ENCODE results near the gene PARD3. TPM values are rescaled to one million over a fixed set of nuclear protein-coding genes. Genes with fewer than 3 reads are reported as not detected.

PARD3 gene
- total RNA-seq, 1 experiment from 2014 or later = 46.3 TPM

DNA sequence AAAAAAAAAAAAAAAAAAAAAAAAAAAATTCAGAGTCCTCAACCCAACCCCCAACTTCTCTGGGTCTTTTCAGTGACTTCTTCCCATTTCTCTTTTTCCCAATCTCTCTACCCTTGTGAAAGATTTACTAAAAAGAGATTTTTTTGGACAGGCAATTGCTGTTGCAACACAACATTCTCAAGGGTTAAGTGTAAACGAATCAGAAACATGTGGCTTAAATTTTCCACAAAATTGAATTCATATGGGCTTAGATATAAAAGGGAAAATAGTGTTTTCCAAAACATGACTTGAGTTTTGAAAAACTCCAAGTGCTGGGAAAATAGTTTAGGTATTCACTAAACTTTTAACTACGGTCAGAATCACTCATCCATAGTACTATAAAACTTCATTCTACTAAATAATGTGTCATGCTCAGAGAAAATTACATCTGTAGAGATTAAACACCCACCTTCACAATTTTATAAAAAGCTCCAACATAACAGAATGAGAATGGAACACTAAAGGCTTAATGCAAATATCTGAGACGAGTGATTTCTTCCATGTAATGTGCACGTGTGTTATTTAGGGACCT is 643.1 kb downstream of the PARD3 start:
- no peak overlapping the region for H3K4me2 ChIP-seq (ENCODE audit: low read length)
- DNase-seq (ENCODE audit: low read depth, low spot score) = no peak
- RAD21 ChIA-PET (ENCODE audit: low non-redundant PET in 1 of 2, low total read pairs in 2 of 2, uncharacterized antibody in 2 of 2, unreplicated experiment in 2 of 2) = no interaction called here

More for the DNA sequence above, 643.1 kb downstream of the PARD3 start:
- H3K27ac ChIP-seq (ENCODE audit: low read depth, low read length) = no peak overlapping the region
- H3K27me3 ChIP-seq (ENCODE audit: insufficient read depth, low read length) = no peaks in the 10 kb centered on the region
- no peaks in the 10 kb centered on the region for H3K79me2 ChIP-seq (ENCODE audit: insufficient read depth, low read length)
- no peak overlapping the region for H2AFZ ChIP-seq (ENCODE audit: low read depth, low read length, poor library complexity, severe bottlenecking)
- H3K4me1 ChIP-seq (ENCODE audit: control insufficient read depth in 1 of 2, insufficient read depth in 2 of 2, low read length in 2 of 2) = no peaks in the 10 kb centered on the region
- no peaks in the 10 kb centered on the region for H3K9me2 ChIP-seq (ENCODE audit: insufficient read depth)
- POLR2A ChIA-PET = no interaction called here
- no peak for TF ChIP-seq POLR2A (IDR thresholded peaks at IDR 0.05; ENCODE audit: borderline replicate concordance, extremely low read depth, insufficient read depth, insufficient read length)
- TF ChIP-seq EZH2phosphoT487 (IDR thresholded peaks at IDR 0.05; ENCODE audit: borderline replicate concordance) = no peak
- TF ChIP-seq EZH2 (IDR thresholded peaks at IDR 0.05) = no peak
- TF ChIP-seq, protein P1, sequence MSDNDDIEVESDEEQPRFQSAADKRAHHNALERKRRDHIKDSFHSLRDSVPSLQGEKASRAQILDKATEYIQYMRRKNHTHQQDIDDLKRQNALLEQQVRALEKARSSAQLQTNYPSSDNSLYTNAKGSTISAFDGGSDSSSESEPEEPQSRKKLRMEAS (IDR thresholded peaks at IDR 0.05) = no peak
- TF ChIP-seq SP1 (IDR thresholded peaks at IDR 0.05; ENCODE audit: low read depth) = no peak
- TF ChIP-seq ZNF274 (IDR thresholded peaks at IDR 0.05; ENCODE audit: low read depth, low read length) = no peak
- TF ChIP-seq SIN3A (IDR thresholded peaks at IDR 0.05; ENCODE audit: low read depth) = no peak
- TF ChIP-seq YY1 (IDR thresholded peaks at IDR 0.05; ENCODE audit: extremely low read depth, insufficient replicate concordance, low read depth, low read length) = no peak
- TF ChIP-seq SRF (IDR thresholded peaks at IDR 0.05; ENCODE audit: low read depth) = no peak
- TF ChIP-seq, protein P2, sequence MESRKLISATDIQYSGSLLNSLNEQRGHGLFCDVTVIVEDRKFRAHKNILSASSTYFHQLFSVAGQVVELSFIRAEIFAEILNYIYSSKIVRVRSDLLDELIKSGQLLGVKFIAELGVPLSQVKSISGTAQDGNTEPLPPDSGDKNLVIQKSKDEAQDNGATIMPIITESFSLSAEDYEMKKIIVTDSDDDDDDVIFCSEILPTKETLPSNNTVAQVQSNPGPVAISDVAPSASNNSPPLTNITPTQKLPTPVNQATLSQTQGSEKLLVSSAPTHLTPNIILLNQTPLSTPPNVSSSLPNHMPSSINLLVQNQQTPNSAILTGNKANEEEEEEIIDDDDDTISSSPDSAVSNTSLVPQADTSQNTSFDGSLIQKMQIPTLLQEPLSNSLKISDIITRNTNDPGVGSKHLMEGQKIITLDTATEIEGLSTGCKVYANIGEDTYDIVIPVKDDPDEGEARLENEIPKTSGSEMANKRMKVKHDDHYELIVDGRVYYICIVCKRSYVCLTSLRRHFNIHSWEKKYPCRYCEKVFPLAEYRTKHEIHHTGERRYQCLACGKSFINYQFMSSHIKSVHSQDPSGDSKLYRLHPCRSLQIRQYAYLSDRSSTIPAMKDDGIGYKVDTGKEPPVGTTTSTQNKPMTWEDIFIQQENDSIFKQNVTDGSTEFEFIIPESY (IDR thresholded peaks at IDR 0.05; ENCODE audit: extremely low read depth, insufficient replicate concordance, low read length) = no peak
- no peak for TF ChIP-seq TCF7L2 (IDR thresholded peaks at IDR 0.05; ENCODE audit: borderline replicate concordance, extremely low read depth, insufficient read depth, insufficient read length)
- no peak for TF ChIP-seq EGR1 (IDR thresholded peaks at IDR 0.05; ENCODE audit: low read depth)
- TF ChIP-seq RAD21 (IDR thresholded peaks at IDR 0.05; ENCODE audit: low read depth) = no peak
- TF ChIP-seq, protein P3, sequence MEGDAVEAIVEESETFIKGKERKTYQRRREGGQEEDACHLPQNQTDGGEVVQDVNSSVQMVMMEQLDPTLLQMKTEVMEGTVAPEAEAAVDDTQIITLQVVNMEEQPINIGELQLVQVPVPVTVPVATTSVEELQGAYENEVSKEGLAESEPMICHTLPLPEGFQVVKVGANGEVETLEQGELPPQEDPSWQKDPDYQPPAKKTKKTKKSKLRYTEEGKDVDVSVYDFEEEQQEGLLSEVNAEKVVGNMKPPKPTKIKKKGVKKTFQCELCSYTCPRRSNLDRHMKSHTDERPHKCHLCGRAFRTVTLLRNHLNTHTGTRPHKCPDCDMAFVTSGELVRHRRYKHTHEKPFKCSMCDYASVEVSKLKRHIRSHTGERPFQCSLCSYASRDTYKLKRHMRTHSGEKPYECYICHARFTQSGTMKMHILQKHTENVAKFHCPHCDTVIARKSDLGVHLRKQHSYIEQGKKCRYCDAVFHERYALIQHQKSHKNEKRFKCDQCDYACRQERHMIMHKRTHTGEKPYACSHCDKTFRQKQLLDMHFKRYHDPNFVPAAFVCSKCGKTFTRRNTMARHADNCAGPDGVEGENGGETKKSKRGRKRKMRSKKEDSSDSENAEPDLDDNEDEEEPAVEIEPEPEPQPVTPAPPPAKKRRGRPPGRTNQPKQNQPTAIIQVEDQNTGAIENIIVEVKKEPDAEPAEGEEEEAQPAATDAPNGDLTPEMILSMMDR (IDR thresholded peaks at IDR 0.05 in 2 of 3, conservative IDR thresholded peaks at IDR 0.05 in 1 of 3; ENCODE audit: borderline replicate concordance in 1 of 3, insufficient read depth in 1 of 3, low read depth in 2 of 3, low read length in 2 of 3) = no peak
- TF ChIP-seq, protein P4, sequence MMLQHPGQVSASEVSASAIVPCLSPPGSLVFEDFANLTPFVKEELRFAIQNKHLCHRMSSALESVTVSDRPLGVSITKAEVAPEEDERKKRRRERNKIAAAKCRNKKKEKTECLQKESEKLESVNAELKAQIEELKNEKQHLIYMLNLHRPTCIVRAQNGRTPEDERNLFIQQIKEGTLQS (IDR thresholded peaks at IDR 0.05) = no peak
- no peak for TF ChIP-seq FOSL1 (IDR thresholded peaks at IDR 0.05; ENCODE audit: low read depth)
- TF ChIP-seq, protein P5, sequence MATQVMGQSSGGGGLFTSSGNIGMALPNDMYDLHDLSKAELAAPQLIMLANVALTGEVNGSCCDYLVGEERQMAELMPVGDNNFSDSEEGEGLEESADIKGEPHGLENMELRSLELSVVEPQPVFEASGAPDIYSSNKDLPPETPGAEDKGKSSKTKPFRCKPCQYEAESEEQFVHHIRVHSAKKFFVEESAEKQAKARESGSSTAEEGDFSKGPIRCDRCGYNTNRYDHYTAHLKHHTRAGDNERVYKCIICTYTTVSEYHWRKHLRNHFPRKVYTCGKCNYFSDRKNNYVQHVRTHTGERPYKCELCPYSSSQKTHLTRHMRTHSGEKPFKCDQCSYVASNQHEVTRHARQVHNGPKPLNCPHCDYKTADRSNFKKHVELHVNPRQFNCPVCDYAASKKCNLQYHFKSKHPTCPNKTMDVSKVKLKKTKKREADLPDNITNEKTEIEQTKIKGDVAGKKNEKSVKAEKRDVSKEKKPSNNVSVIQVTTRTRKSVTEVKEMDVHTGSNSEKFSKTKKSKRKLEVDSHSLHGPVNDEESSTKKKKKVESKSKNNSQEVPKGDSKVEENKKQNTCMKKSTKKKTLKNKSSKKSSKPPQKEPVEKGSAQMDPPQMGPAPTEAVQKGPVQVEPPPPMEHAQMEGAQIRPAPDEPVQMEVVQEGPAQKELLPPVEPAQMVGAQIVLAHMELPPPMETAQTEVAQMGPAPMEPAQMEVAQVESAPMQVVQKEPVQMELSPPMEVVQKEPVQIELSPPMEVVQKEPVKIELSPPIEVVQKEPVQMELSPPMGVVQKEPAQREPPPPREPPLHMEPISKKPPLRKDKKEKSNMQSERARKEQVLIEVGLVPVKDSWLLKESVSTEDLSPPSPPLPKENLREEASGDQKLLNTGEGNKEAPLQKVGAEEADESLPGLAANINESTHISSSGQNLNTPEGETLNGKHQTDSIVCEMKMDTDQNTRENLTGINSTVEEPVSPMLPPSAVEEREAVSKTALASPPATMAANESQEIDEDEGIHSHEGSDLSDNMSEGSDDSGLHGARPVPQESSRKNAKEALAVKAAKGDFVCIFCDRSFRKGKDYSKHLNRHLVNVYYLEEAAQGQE (IDR thresholded peaks at IDR 0.05; ENCODE audit: low read depth) = no peak
- TF ChIP-seq JUND (IDR thresholded peaks at IDR 0.05) = no peak
- intact Hi-C loops (cut with micrococcal nuclease) = no loop called here
- no TSS peak for BruUV-seq (replicated peaks)
- H4K20me1 ChIP-seq (ENCODE audit: insufficient read depth) = no peaks in the 10 kb centered on the region
- no peak for ATAC-seq
- CTCF ChIA-PET = no interaction called here
- H3K4me3 ChIP-seq (replicated peaks in 1 of 2; ENCODE audit: low read depth in 1 of 2, low read length in 2 of 2) = no peak overlapping the region
- no peaks in the 10 kb centered on the region for H3K9me3 ChIP-seq (ENCODE audit: control insufficient read depth in 1 of 2, insufficient read depth in 1 of 2, low read depth in 1 of 2, low read length in 2 of 2)
- H3K9ac ChIP-seq (ENCODE audit: low read length) = no peak overlapping the region
- no peaks in the 10 kb centered on the region for H3K36me3 ChIP-seq (ENCODE audit: control insufficient read depth in 1 of 2, insufficient read depth in 2 of 2, low read length in 2 of 2)

Measured in HCT116 (cell line).